HG02852 (cell line): Measurements from ENCODE around the gene UBE2S.
A peak's percentile ranks its signal among the peaks of the same experiment; 100 is the strongest.
"Not testable (repeated sequence)": the region's sequence is repeated elsewhere in the genome, so short reads cannot be mapped to it uniquely, and the experiment has no call there.

Source experiments
- ATAC-seq: cut with Tn5 transposase; IDR thresholded peaks from one replicate; pipeline ENCODE4 v1.9.1; 2021; ENCODE audit warnings: mild to moderate bottlenecking, moderate library complexity; ENCODE audit not compliant: unreplicated experiment

UBE2S gene

GRCh38 chr19:55440411-55441105 lies 33.0 kb upstream of the UBE2S start:
- no peak for ATAC-seq

GRCh38 chr19:55439052-55439451 lies 31.5 kb upstream of the UBE2S start:
- no peak for ATAC-seq

- ATAC-seq = no peak
Measured at GRCh38 chr19:55437410-55437809, 29.8 kb upstream of the UBE2S start.

GRCh38 chr19:55436847-55437246 lies 29.3 kb upstream of the UBE2S start:
- no peak for ATAC-seq

- no peak for ATAC-seq
Measured at GRCh38 chr19:55435020-55435419, 27.4 kb upstream of the UBE2S start.

GRCh38 chr19:55434356-55434919 lies 26.9 kb upstream of the UBE2S start:
- no peak for ATAC-seq

GRCh38 chr19:55433292-55433691 lies 25.7 kb upstream of the UBE2S start:
- no peak for ATAC-seq

- ATAC-seq = no peak
Measured at GRCh38 chr19:55432241-55432959, 24.8 kb upstream of the UBE2S start.

GRCh38 chr19:55431183-55431582 lies 23.6 kb upstream of the UBE2S start:
- ATAC-seq = no peak

GRCh38 chr19:55426042-55426441 lies 18.5 kb upstream of the UBE2S start:
- no peak for ATAC-seq

GRCh38 chr19:55424518-55424917 lies 16.9 kb upstream of the UBE2S start:
- no peak for ATAC-seq

GRCh38 chr19:55423225-55424005 lies 15.8 kb upstream of the UBE2S start:
- no peak for ATAC-seq

- not testable (repeated sequence) for ATAC-seq
Measured at GRCh38 chr19:55421281-55421680, 13.7 kb upstream of the UBE2S start.

- ATAC-seq = no peak
Measured at GRCh38 chr19:55419624-55420236, 12.1 kb upstream of the UBE2S start.

- ATAC-seq = no peak
Measured at GRCh38 chr19:55419103-55419502, 11.5 kb upstream of the UBE2S start.

- no peak for ATAC-seq
Measured at GRCh38 chr19:55418185-55418584, 10.6 kb upstream of the UBE2S start.

GRCh38 chr19:55410168-55410567 lies 2.6 kb upstream of the UBE2S start:
- ATAC-seq = no peak

GRCh38 chr19:55409179-55409578 lies 1.6 kb upstream of the UBE2S start:
- ATAC-seq = not testable (repeated sequence)

GRCh38 chr19:55408533-55408872 lies 915 bp upstream of the UBE2S start:
- ATAC-seq = no peak

- ATAC-seq = peak; percentile 76
Measured at GRCh38 chr19:55407800-55408532, 378 bp upstream of the UBE2S start.
